HepG2 (cell line): ENCODE data around the gene METTL5. TPM values are rescaled to one million over a fixed set of nuclear protein-coding genes. Genes with fewer than 3 reads are reported as not detected.

Experiments
- ARHGAP35 ChIP-seq: sonication (generic); formaldehyde crosslinking; IDR thresholded peaks from 2 replicates; pipeline ENCODE4 v1.9.0; 2022; ENCODE audit warnings: mild to moderate bottlenecking, inconsistent platforms, moderate library complexity, missing genetic modification reagents, borderline replicate concordance
- HOMEZ ChIP-seq: IDR thresholded peaks from 2 replicates; pipeline ENCODE4 v1.6.1; 2016; ENCODE audit warnings: low read depth
- KDM2A ChIP-seq: sonication (generic); formaldehyde crosslinking; IDR thresholded peaks from 2 replicates; pipeline ENCODE4 v1.4.0; 2020; ENCODE audit warnings: low read depth, missing genetic modification reagents, borderline replicate concordance
- KDM4B ChIP-seq: sonication (generic); formaldehyde crosslinking; IDR thresholded peaks from 2 replicates; pipeline ENCODE4 v1.4.0; 2020; ENCODE audit warnings: missing genetic modification reagents
- PAX8 ChIP-seq: sonication (generic); formaldehyde crosslinking; IDR thresholded peaks from 2 replicates; pipeline ENCODE4 v1.8.0; 2022; ENCODE audit warnings: mild to moderate bottlenecking, missing genetic modification reagents, borderline replicate concordance
- POLR2A ChIP-seq, 2 experiments: IDR thresholded peaks; 2 replicates each; pipeline ENCODE4 v1.6.1; 2011; ENCODE audit warnings: low read depth in 2 of 2, low read length in 2 of 2, mild to moderate bottlenecking in 1 of 2, moderate library complexity in 1 of 2; ENCODE audit not compliant: insufficient read depth in 1 of 2
- POLR2AphosphoS5 ChIP-seq: IDR thresholded peaks from 2 replicates; pipeline ENCODE4 v1.6.1; 2012; ENCODE audit warnings: low read depth, low read length
- POLR2G ChIP-seq: fragments of 200-400 bp; formaldehyde crosslinking; IDR thresholded peaks from 2 replicates; pipeline ENCODE4 v1.6.1; 2018; ENCODE audit warnings: mild to moderate bottlenecking, low read depth, low read length, moderate library complexity
- SAP130 ChIP-seq: IDR thresholded peaks from 2 replicates; pipeline ENCODE4 v1.6.1; 2016; ENCODE audit warnings: low read depth
- SIX4 ChIP-seq: sonication (generic); formaldehyde crosslinking; IDR thresholded peaks from 2 replicates; pipeline ENCODE4 v1.4.0; 2020; ENCODE audit warnings: missing genetic modification reagents
- ZBTB33 ChIP-seq: sonication (generic); formaldehyde crosslinking; IDR thresholded peaks from 2 replicates; pipeline ENCODE4 v1.4.0; 2020; ENCODE audit warnings: missing genetic modification reagents
- ZBTB34 ChIP-seq: sonication (generic); formaldehyde crosslinking; IDR thresholded peaks from 2 replicates; pipeline ENCODE4 v1.8.0; 2022; ENCODE audit warnings: mild to moderate bottlenecking, missing genetic modification reagents
- ZNF12 ChIP-seq: sonication (generic); formaldehyde crosslinking; IDR thresholded peaks from 2 replicates; pipeline ENCODE4 v1.5.0; 2020; ENCODE audit warnings: missing genetic modification reagents
- ZNF275 ChIP-seq: sonication (generic); formaldehyde crosslinking; IDR thresholded peaks from 2 replicates; pipeline ENCODE4 v1.8.0; 2022; ENCODE audit warnings: missing genetic modification reagents, mild to moderate bottlenecking, inconsistent platforms, borderline replicate concordance
- ZNF331 ChIP-seq: sonication (generic); formaldehyde crosslinking; IDR thresholded peaks from 2 replicates; pipeline ENCODE4 v1.4.0; 2020; ENCODE audit warnings: missing genetic modification reagents
- ZNF34 ChIP-seq: sonication (generic); formaldehyde crosslinking; IDR thresholded peaks from 2 replicates; pipeline ENCODE4 v1.4.0; 2020; ENCODE audit warnings: mild to moderate bottlenecking, missing genetic modification reagents, borderline replicate concordance
- ZNF414 ChIP-seq: sonication (generic); formaldehyde crosslinking; IDR thresholded peaks from 2 replicates; pipeline ENCODE4 v1.5.0; 2020; ENCODE audit warnings: missing genetic modification reagents
- ZNF770 ChIP-seq: sonication (generic); formaldehyde crosslinking; IDR thresholded peaks from 2 replicates; pipeline ENCODE4 v1.5.0; 2020; ENCODE audit warnings: mild to moderate bottlenecking, missing genetic modification reagents
- ZNF777 ChIP-seq: sonication (generic); formaldehyde crosslinking; IDR thresholded peaks from 2 replicates; pipeline ENCODE4 v1.4.0; 2020; ENCODE audit warnings: missing genetic modification reagents
- polyA plus RNA-seq, 8 experiments: library from polyadenylated mRNA; depleted of rRNA in 3 of 8; stranded (reverse) in 7 of 8; unstranded in 1 of 8; fragments of >200 nt; fragmentation: Illumina TruSeq in 4 of 8; extraction: Trizol in 4 of 8; gene quantifications; 2 replicates each; pipeline versions ENCODE4 v1.2.1 to v1.2.3, GENCODE V29; 2011 to 2016; ENCODE audit warnings: low read depth in 4 of 8, missing spikeins in 1 of 8, mixed read lengths in 1 of 8; ENCODE audit not compliant: insufficient read depth in 1 of 8
- total RNA-seq, 5 experiments: library from RNA; depleted of rRNA; stranded (reverse); fragments of >200 nt; fragmentation: Illumina TruSeq; extraction: Trizol; gene quantifications; 2 replicates each; pipeline ENCODE4 v1.2.3, GENCODE V29; 2016; ENCODE audit warnings: low read depth in 1 of 5

METTL5 gene
- total and polyA plus RNA-seq, 2 of the 13 experiments (the other 11 are each of a cell fraction or from before 2014, with no cell fraction given): 50.7 to 95.1 TPM

- no peak for TF ChIP-seq ZBTB34 (CRISPR knock-in tag)
- peak; percentile 98 for TF ChIP-seq ZNF777 (CRISPR knock-in tag)
- TF ChIP-seq POLR2G: peak; percentile 92
- peak; percentile 91 for TF ChIP-seq POLR2AphosphoS5
- TF ChIP-seq POLR2A (IDR thresholded peaks at IDR 0.05; ENCODE audit: insufficient read depth in 1 of 2, low read depth in 2 of 2, low read length in 2 of 2): peak; percentile 93 to 95
- TF ChIP-seq ZNF12 (CRISPR knock-in tag): 0 out of 2 replicates have a peak, but pooled peaks have one; percentile 21
- TF ChIP-seq ZNF331 (CRISPR knock-in tag): peak; percentile 77; the same call in 1 of the 2 replicates
- peak; percentile 80 for TF ChIP-seq HOMEZ (CRISPR knock-in tag)
- peak; percentile 67; the same call in 1 of the 2 replicates for TF ChIP-seq KDM2A (CRISPR knock-in tag)
- TF ChIP-seq SIX4 (CRISPR knock-in tag): peak; percentile 24; the same call in 1 of the 2 replicates
- TF ChIP-seq PAX8: 0 out of 2 replicates have a peak, but pooled peaks have one; percentile 60
- TF ChIP-seq KDM4B (CRISPR knock-in tag): no peak
- 0 out of 2 replicates have a peak, but pooled peaks have one; percentile 39 for TF ChIP-seq ZBTB33
- 0 out of 2 replicates have a peak, but pooled peaks have one; percentile 44 for TF ChIP-seq ZNF770 (CRISPR knock-in tag)
- no peak for TF ChIP-seq ZNF275 (CRISPR knock-in tag)
- 0 out of 2 replicates have a peak, but pooled peaks have one; percentile 74 for TF ChIP-seq ZNF34 (CRISPR knock-in tag)
- TF ChIP-seq ARHGAP35 (CRISPR knock-in tag): peak; percentile 53; the same call in 1 of the 2 replicates
- peak; percentile 64 for TF ChIP-seq SAP130 (CRISPR knock-in tag)
- peak; percentile 73; the same call in 1 of the 2 replicates for TF ChIP-seq ZNF414 (CRISPR knock-in tag)
Observed at GRCh38 chr2:169827272-169828140, 2.8 kb upstream of the METTL5 start, which contains the start of gene UBR3 (continued).
